Measurements from ENCODE around the gene PTN.

DNA sequence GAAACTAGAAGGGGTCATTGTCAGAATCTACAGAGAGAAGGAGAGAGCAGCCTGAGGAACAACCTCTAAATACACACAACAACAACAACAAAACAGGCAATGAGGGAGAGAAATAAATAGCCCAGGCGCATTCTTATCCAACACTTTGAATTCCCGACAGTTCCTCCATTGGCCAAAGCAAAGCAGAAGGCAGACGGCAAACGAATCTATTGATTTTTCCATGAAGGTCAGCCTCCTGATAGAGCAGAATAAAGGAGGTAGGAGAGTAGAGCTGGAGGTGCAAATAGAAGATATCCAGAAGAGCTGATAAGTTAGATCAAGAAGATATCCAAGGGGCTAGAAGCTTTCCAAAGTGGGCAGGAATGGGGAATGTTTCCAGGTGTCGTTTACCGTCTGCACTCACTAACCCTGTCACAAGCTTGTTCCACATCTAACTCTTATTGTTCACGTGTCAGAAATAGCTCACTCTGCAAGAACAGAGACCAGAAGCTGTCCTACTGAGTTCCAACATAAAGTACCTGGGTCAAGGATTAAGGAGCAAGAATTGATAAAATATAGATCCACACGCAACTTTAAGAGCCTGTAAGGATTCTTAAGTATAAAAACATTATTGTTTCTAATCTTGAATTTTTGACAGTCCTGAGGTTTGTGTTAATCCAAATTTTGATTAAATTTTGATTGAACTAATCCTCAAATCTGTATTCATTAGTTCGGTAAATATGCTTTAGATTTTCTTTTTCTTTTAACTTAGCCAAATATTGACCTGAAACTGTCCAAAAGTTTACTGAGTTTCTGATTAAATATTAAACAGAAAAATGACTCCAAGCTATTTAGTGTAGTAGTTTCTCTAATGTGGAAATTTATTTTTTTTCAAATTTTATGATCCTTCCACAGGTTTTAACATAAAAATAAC is 45.7 kb downstream of the PTN start:
- TF ChIP-seq, protein P1, sequence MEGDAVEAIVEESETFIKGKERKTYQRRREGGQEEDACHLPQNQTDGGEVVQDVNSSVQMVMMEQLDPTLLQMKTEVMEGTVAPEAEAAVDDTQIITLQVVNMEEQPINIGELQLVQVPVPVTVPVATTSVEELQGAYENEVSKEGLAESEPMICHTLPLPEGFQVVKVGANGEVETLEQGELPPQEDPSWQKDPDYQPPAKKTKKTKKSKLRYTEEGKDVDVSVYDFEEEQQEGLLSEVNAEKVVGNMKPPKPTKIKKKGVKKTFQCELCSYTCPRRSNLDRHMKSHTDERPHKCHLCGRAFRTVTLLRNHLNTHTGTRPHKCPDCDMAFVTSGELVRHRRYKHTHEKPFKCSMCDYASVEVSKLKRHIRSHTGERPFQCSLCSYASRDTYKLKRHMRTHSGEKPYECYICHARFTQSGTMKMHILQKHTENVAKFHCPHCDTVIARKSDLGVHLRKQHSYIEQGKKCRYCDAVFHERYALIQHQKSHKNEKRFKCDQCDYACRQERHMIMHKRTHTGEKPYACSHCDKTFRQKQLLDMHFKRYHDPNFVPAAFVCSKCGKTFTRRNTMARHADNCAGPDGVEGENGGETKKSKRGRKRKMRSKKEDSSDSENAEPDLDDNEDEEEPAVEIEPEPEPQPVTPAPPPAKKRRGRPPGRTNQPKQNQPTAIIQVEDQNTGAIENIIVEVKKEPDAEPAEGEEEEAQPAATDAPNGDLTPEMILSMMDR (tag by site-specific recombination; IDR thresholded peaks at IDR 0.05) = no peak
- TF ChIP-seq YY1 (tag by site-specific recombination; IDR thresholded peaks at IDR 0.05) (no peak), ZNF24 (tag by site-specific recombination; IDR thresholded peaks at IDR 0.05) (no peak), ZNF561 (tag by site-specific recombination; IDR thresholded peaks at IDR 0.05; ENCODE audit: borderline replicate concordance) (no peak)

All from HEK293 (cell line).